IMR-90 (cell line): ENCODE measurements around the gene AMFR. TPM values are rescaled to one million over a fixed set of nuclear protein-coding genes. Genes with fewer than 3 reads are reported as not detected.

Experiments
- ATAC-seq: fragments of 200-7000 bp; cut with Tn5 transposase; 2 replicates; pipeline ENCODE4 v1.9.1; 2020; ENCODE audit warnings: low read depth, mild to moderate bottlenecking, moderate library complexity
- BruUV-seq: library from RNA; stranded (reverse); fragments of 400-500 nt; replicated peaks from 2 replicates; lab custom pipeline; 2021; lab: Mats Ljungman, UMichigan
- CTCF ChIA-PET: fragments of 300-600 bp; formaldehyde crosslinking; extraction: SDS; loops from one replicate; lab custom pipeline; 2021; ENCODE audit warnings: antibody characterized with exemption; lab: Yijun Ruan, JAX
- POLR2A ChIA-PET: fragments of 300-600 bp; sonication (Branson Sonifier 250); formaldehyde crosslinking; loops from one replicate; lab custom pipeline; 2022; ENCODE audit warnings: antibody characterized with exemption; ENCODE audit not compliant: unreplicated experiment; lab: Charles Lee
- DNase-seq: peaks from one replicate; pipeline ENCODE4 v3.0.0; 2013
- H2AFZ ChIP-seq: replicated peaks from 2 replicates; pipeline ENCODE3; 2013; ENCODE audit warnings: low read length, mild to moderate bottlenecking; ENCODE audit not compliant: poor library complexity
- H2AK5ac ChIP-seq: 2 replicates; pipeline ENCODE4 v1.6.1; 2013; ENCODE audit warnings: low read depth, low read length, inconsistent platforms
- H2AK9ac ChIP-seq: replicated peaks from 2 replicates; pipeline ENCODE3; 2013; ENCODE audit warnings: mild to moderate bottlenecking, low read depth, low read length, moderate library complexity; ENCODE audit not compliant: poor library complexity
- H2BK120ac ChIP-seq: 2 replicates; pipeline ENCODE4 v1.6.1; 2013; ENCODE audit warnings: low read depth, low read length, inconsistent platforms
- H2BK15ac ChIP-seq: 3 replicates; pipeline ENCODE4 v1.6.1; 2013; ENCODE audit warnings: low read depth, low read length, inconsistent platforms
- H2BK20ac ChIP-seq: 2 replicates; pipeline ENCODE4 v1.6.1; 2013; ENCODE audit warnings: low read depth, mild to moderate bottlenecking, inconsistent platforms, low read length, moderate library complexity
- H2BK5ac ChIP-seq: 2 replicates; pipeline ENCODE4 v1.6.1; 2013; ENCODE audit warnings: mild to moderate bottlenecking, low read depth, low read length, inconsistent platforms; ENCODE audit not compliant: poor library complexity, severe bottlenecking
- H3K14ac ChIP-seq: replicated peaks from 2 replicates; pipeline ENCODE4 v1.6.1; 2013; ENCODE audit warnings: low read depth, low read length, inconsistent platforms
- H3K18ac ChIP-seq: 2 replicates; pipeline ENCODE4 v1.6.1; 2013; ENCODE audit warnings: low read depth, low read length, control low read depth
- H3K23ac ChIP-seq: 2 replicates; pipeline ENCODE4 v1.6.1; 2013; ENCODE audit warnings: low read depth, low read length, inconsistent platforms
- H3K27ac ChIP-seq: 2 replicates; pipeline ENCODE4 v1.5.1; 2013; ENCODE audit warnings: mild to moderate bottlenecking, control low read depth, low read length; ENCODE audit not compliant: insufficient read depth
- H3K27me3 ChIP-seq: 2 replicates; pipeline ENCODE4 v1.6.1; 2013; ENCODE audit warnings: low read length; ENCODE audit not compliant: control insufficient read depth, insufficient read depth
- H3K36me3 ChIP-seq: 2 replicates; pipeline ENCODE4 v1.6.1; 2013; ENCODE audit warnings: low read length, mixed read lengths; ENCODE audit not compliant: control insufficient read depth, insufficient read depth
- H3K4ac ChIP-seq: 2 replicates; pipeline ENCODE4 v1.6.1; 2013; ENCODE audit warnings: low read depth, low read length, inconsistent platforms
- H3K4me1 ChIP-seq: 2 replicates; pipeline ENCODE4 v1.6.1; 2013; ENCODE audit warnings: low read length, mixed read lengths; ENCODE audit not compliant: control insufficient read depth, insufficient read depth
- H3K4me2 ChIP-seq: 2 replicates; pipeline ENCODE4 v1.6.1; 2013; ENCODE audit warnings: low read depth, mild to moderate bottlenecking, control low read depth, low read length, moderate library complexity
- H3K4me3 ChIP-seq: 2 replicates; pipeline ENCODE4 v1.5.1; 2013; ENCODE audit warnings: low read depth, mild to moderate bottlenecking, control low read depth, low read length, moderate library complexity; ENCODE audit not compliant: insufficient read depth
- H3K56ac ChIP-seq: 2 replicates; pipeline ENCODE4 v1.6.1; 2013; ENCODE audit warnings: low read length, inconsistent platforms; ENCODE audit not compliant: insufficient read depth; ENCODE audit errors: extremely low read depth
- H3K79me1 ChIP-seq, 2 experiments: 2 replicates each; pipeline ENCODE4 v1.6.1; 2013; ENCODE audit warnings: low read length in 2 of 2, inconsistent platforms in 1 of 2, low read depth in 1 of 2
- H3K9ac ChIP-seq: 2 replicates; pipeline ENCODE4 v1.6.1; 2013; ENCODE audit warnings: low read depth, low read length, control low read depth
- H3K9me1 ChIP-seq: 2 replicates; pipeline ENCODE4 v1.6.1; 2013; ENCODE audit warnings: low read length, inconsistent platforms; ENCODE audit not compliant: insufficient read depth
- H3K9me3 ChIP-seq: 2 replicates; pipeline ENCODE4 v1.6.1; 2013; ENCODE audit warnings: low read length; ENCODE audit not compliant: control insufficient read depth, insufficient read depth
- H4K20me1 ChIP-seq: 2 replicates; pipeline ENCODE4 v1.6.1; 2013; ENCODE audit warnings: low read length, inconsistent platforms; ENCODE audit not compliant: insufficient read depth
- H4K5ac ChIP-seq: 2 replicates; pipeline ENCODE4 v1.6.1; 2013; ENCODE audit warnings: mild to moderate bottlenecking, low read depth, low read length, control low read depth
- H4K8ac ChIP-seq, 2 experiments: 2 replicates each; pipeline ENCODE4 v1.6.1; 2013; ENCODE audit warnings: low read depth in 2 of 2, low read length in 2 of 2, control low read depth in 1 of 2, inconsistent platforms in 1 of 2
- H4K91ac ChIP-seq: 2 replicates; pipeline ENCODE4 v1.6.1; 2013; ENCODE audit warnings: low read depth, low read length, inconsistent platforms; ENCODE audit not compliant: insufficient read depth
- BHLHE40 ChIP-seq: fragments of 150-350 bp; IDR thresholded peaks from 2 replicates; pipeline ENCODE4 v1.6.1; 2016; ENCODE audit warnings: mild to moderate bottlenecking, low read depth, low read length
- CEBPB ChIP-seq: IDR thresholded peaks from 2 replicates; pipeline ENCODE4 v1.6.1; 2012; ENCODE audit warnings: low read depth, low read length, improper control_type of control experiment
- CHD1 ChIP-seq: IDR thresholded peaks from 2 replicates; pipeline ENCODE4 v1.6.1; 2012; ENCODE audit warnings: low read depth, low read length, improper control_type of control experiment
- ELK1 ChIP-seq: fragments of 150-350 bp; IDR thresholded peaks from 2 replicates; pipeline ENCODE4 v1.6.1; 2016; ENCODE audit warnings: low read depth, mild to moderate bottlenecking, low read length, moderate library complexity, borderline replicate concordance
- FOS ChIP-seq: fragments of 150-350 bp; IDR thresholded peaks from 2 replicates; pipeline ENCODE4 v1.6.1; 2016; ENCODE audit warnings: low read depth, low read length
- MAFK ChIP-seq: IDR thresholded peaks from 2 replicates; pipeline ENCODE4 v1.6.1; 2012; ENCODE audit warnings: low read depth, low read length, improper control_type of control experiment
- MXI1 ChIP-seq: IDR thresholded peaks from 2 replicates; pipeline ENCODE4 v1.6.1; 2012; ENCODE audit warnings: low read depth, mild to moderate bottlenecking, low read length, moderate library complexity, borderline replicate concordance
- NFE2L2 ChIP-seq: fragments of 150-350 bp; IDR thresholded peaks from 2 replicates; pipeline ENCODE4 v1.6.1; 2016; ENCODE audit warnings: low read depth, mild to moderate bottlenecking, low read length
- POLR2A ChIP-seq: IDR thresholded peaks from 2 replicates; pipeline ENCODE4 v1.6.1; 2012; ENCODE audit warnings: mild to moderate bottlenecking, low read depth, low read length
- RAD21 ChIP-seq: IDR thresholded peaks from 2 replicates; pipeline ENCODE4 v1.6.1; 2012; ENCODE audit warnings: low read length, improper control_type of control experiment
- RCOR1 ChIP-seq: IDR thresholded peaks from 2 replicates; pipeline ENCODE4 v1.6.1; 2012; ENCODE audit warnings: mild to moderate bottlenecking, low read length, improper control_type of control experiment; ENCODE audit not compliant: insufficient replicate concordance
- RFX5 ChIP-seq: IDR thresholded peaks from 2 replicates; pipeline ENCODE4 v1.8.0; 2012; ENCODE audit warnings: low read depth, mild to moderate bottlenecking, low read length, moderate library complexity
- USF2 ChIP-seq: fragments of 150-350 bp; IDR thresholded peaks from 2 replicates; pipeline ENCODE4 v1.6.1; 2017; ENCODE audit warnings: mild to moderate bottlenecking, antibody characterized with exemption, low read length, low read depth
- WGBS, 2 experiments: methylation state at CpG; one replicate each; pipeline versions ENCODE4 v1.1.5 to v1.1.7; 2013; ENCODE audit warnings: missing lambda C conversion rate in 2 of 2; ENCODE audit not compliant: insufficient read length in 1 of 2; ENCODE audit errors: extremely low coverage in 2 of 2; 5-methylcytosine and 5-hydroxymethylcytosine counted together
- dilution Hi-C: fragments of 300-500 bp; cut with HindIII; formaldehyde crosslinking; loops from one replicate; pipeline ENCODE4 v1.14.3; 2018; ENCODE audit warnings: low sequenced_read_pairs; ENCODE audit not compliant: unreplicated experiment
- in situ Hi-C: fragments of 300-500 bp; cut with MboI; formaldehyde crosslinking; loops from 3 replicates; pipeline ENCODE4 v1.14.3; 2019; ENCODE audit warnings: low sequenced_read_pairs, inconsistent platforms, mixed read lengths
- intact Hi-C: fragments of 100-400 bp; cut with micrococcal nuclease; formaldehyde crosslinking; loops from 2 replicates; pipeline ENCODE4 v1.10.0; 2022
- polyA plus RNA-seq, 3 experiments: library from polyadenylated mRNA; depleted of rRNA; stranded (reverse); fragments of >200 nt; gene quantifications; 2 replicates each; pipeline ENCODE4 v1.2.3, GENCODE V29; 2012; ENCODE audit warnings: low replicate concordance in 1 of 3
- total RNA-seq: library from RNA; depleted of rRNA; stranded (reverse); fragments of >200 nt; gene quantifications from 2 replicates; pipeline ENCODE4 v1.2.3, GENCODE V29; 2012
- TF ChIP-seq, protein P1 (sequence below): conservative IDR thresholded peaks from 2 replicates; pipeline ENCODE4 v1.5.1; 2012; ENCODE audit warnings: mild to moderate bottlenecking, low read depth, low read length, improper control_type of control experiment

The AMFR gene
- total and polyA plus RNA-seq, 2 of the 4 experiments (the other 2 are of a cell fraction): 60.7 to 216 TPM

- no peak overlapping the region for H2AFZ ChIP-seq
- H2BK5ac ChIP-seq: no peak overlapping the region
- intact Hi-C loops (no loop called here), in situ Hi-C loops (no loop called here), dilution Hi-C loops (no loop called here)
- no peak overlapping the region for H3K4ac ChIP-seq
- peaks cover 3 to 8% of the 10 kb centered on the region in 2 experiments; a peak in 3 of 4 replicates for H3K79me1 ChIP-seq
- H3K4me2 ChIP-seq: no peak overlapping the region
- no peak overlapping the region for H3K18ac ChIP-seq
- no TSS peak for BruUV-seq
- no peak overlapping the region for H4K5ac ChIP-seq
- no peaks in the 10 kb centered on the region for H4K20me1 ChIP-seq
- DNase-seq: no peak
- no peak overlapping the region for H4K8ac ChIP-seq
- no peak overlapping the region for H3K23ac ChIP-seq
- ChIA-PET POLR2A (no interaction called here), CTCF (no interaction called here)
- no peak overlapping the region for H3K27ac ChIP-seq
- H2AK9ac ChIP-seq: no peak overlapping the region
- H2BK15ac ChIP-seq: no peak overlapping the region
- no peak overlapping the region for H3K56ac ChIP-seq
- H2BK120ac ChIP-seq: no peak overlapping the region
- H2AK5ac ChIP-seq: no peak overlapping the region
- peaks cover 3% of the 10 kb centered on the region; the same call in 1 of the 2 replicates for H3K9me1 ChIP-seq
- no peak overlapping the region for H4K91ac ChIP-seq
- ATAC-seq: no peak
- 100% methylated on average over 1 of the region's 2 CpGs; no CpG with 5 or more reads in 1 of the 2 experiments for WGBS, 2 experiments
- peaks cover 36% of the 10 kb centered on the region for H3K36me3 ChIP-seq
- no peak overlapping the region for H3K4me3 ChIP-seq
- H3K9me3 ChIP-seq: no peaks in the 10 kb centered on the region
- no peak overlapping the region for H3K9ac ChIP-seq
- no peak overlapping the region for H2BK20ac ChIP-seq
- H3K14ac ChIP-seq: no peak overlapping the region
- H3K27me3 ChIP-seq: no peaks in the 10 kb centered on the region
- H3K4me1 ChIP-seq: no peaks in the 10 kb centered on the region
- TF ChIP-seq BHLHE40 (no peak), USF2 (no peak), CEBPB (no peak), RCOR1 (no peak), FOS (no peak), RAD21 (no peak), NFE2L2 (no peak), MAFK (no peak), CHD1 (no peak), POLR2A (no peak), MXI1 (no peak), RFX5 (no peak), ELK1 (no peak)
- TF ChIP-seq, protein P1, sequence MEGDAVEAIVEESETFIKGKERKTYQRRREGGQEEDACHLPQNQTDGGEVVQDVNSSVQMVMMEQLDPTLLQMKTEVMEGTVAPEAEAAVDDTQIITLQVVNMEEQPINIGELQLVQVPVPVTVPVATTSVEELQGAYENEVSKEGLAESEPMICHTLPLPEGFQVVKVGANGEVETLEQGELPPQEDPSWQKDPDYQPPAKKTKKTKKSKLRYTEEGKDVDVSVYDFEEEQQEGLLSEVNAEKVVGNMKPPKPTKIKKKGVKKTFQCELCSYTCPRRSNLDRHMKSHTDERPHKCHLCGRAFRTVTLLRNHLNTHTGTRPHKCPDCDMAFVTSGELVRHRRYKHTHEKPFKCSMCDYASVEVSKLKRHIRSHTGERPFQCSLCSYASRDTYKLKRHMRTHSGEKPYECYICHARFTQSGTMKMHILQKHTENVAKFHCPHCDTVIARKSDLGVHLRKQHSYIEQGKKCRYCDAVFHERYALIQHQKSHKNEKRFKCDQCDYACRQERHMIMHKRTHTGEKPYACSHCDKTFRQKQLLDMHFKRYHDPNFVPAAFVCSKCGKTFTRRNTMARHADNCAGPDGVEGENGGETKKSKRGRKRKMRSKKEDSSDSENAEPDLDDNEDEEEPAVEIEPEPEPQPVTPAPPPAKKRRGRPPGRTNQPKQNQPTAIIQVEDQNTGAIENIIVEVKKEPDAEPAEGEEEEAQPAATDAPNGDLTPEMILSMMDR: no peak
Measured at GRCh38 chr16:56466344-56466743, 41.0 kb upstream of the AMFR start.
